IMR-90 (cell line): ENCODE data around the gene PRKCG. TPM values are rescaled to one million over a fixed set of nuclear protein-coding genes. Genes with fewer than 3 reads are reported as not detected.
A peak's percentile ranks its signal among the peaks of the same experiment; 100 is the strongest.

Experiments used
- ATAC-seq: fragments of 200-7000 bp; cut with Tn5 transposase; 2 replicates; pipeline ENCODE4 v1.9.1; 2020; ENCODE audit warnings: low read depth, mild to moderate bottlenecking, moderate library complexity
- BruUV-seq: library from RNA; stranded (reverse); fragments of 400-500 nt; replicated peaks from 2 replicates; lab custom pipeline; 2021; lab: Mats Ljungman, UMichigan
- CTCF ChIA-PET: fragments of 300-600 bp; formaldehyde crosslinking; extraction: SDS; loops from one replicate; lab custom pipeline; 2021; ENCODE audit warnings: antibody characterized with exemption; lab: Yijun Ruan, JAX
- POLR2A ChIA-PET: fragments of 300-600 bp; sonication (Branson Sonifier 250); formaldehyde crosslinking; loops from one replicate; lab custom pipeline; 2022; ENCODE audit warnings: antibody characterized with exemption; ENCODE audit not compliant: unreplicated experiment; lab: Charles Lee
- DNase-seq: peaks from one replicate; pipeline ENCODE4 v3.0.0; 2013
- H2AFZ ChIP-seq: replicated peaks from 2 replicates; pipeline ENCODE3; 2013; ENCODE audit warnings: low read length, mild to moderate bottlenecking; ENCODE audit not compliant: poor library complexity
- H2AK5ac ChIP-seq: 2 replicates; pipeline ENCODE4 v1.6.1; 2013; ENCODE audit warnings: low read depth, low read length, inconsistent platforms
- H2AK9ac ChIP-seq: replicated peaks from 2 replicates; pipeline ENCODE3; 2013; ENCODE audit warnings: mild to moderate bottlenecking, low read depth, low read length, moderate library complexity; ENCODE audit not compliant: poor library complexity
- H2BK120ac ChIP-seq: 2 replicates; pipeline ENCODE4 v1.6.1; 2013; ENCODE audit warnings: low read depth, low read length, inconsistent platforms
- H2BK15ac ChIP-seq: 3 replicates; pipeline ENCODE4 v1.6.1; 2013; ENCODE audit warnings: low read depth, low read length, inconsistent platforms
- H2BK20ac ChIP-seq: 2 replicates; pipeline ENCODE4 v1.6.1; 2013; ENCODE audit warnings: low read depth, mild to moderate bottlenecking, inconsistent platforms, low read length, moderate library complexity
- H2BK5ac ChIP-seq: 2 replicates; pipeline ENCODE4 v1.6.1; 2013; ENCODE audit warnings: mild to moderate bottlenecking, low read depth, low read length, inconsistent platforms; ENCODE audit not compliant: poor library complexity, severe bottlenecking
- H3K14ac ChIP-seq: replicated peaks from 2 replicates; pipeline ENCODE4 v1.6.1; 2013; ENCODE audit warnings: low read depth, low read length, inconsistent platforms
- H3K18ac ChIP-seq: 2 replicates; pipeline ENCODE4 v1.6.1; 2013; ENCODE audit warnings: low read depth, low read length, control low read depth
- H3K23ac ChIP-seq: 2 replicates; pipeline ENCODE4 v1.6.1; 2013; ENCODE audit warnings: low read depth, low read length, inconsistent platforms
- H3K27ac ChIP-seq: 2 replicates; pipeline ENCODE4 v1.5.1; 2013; ENCODE audit warnings: mild to moderate bottlenecking, control low read depth, low read length; ENCODE audit not compliant: insufficient read depth
- H3K27me3 ChIP-seq: 2 replicates; pipeline ENCODE4 v1.6.1; 2013; ENCODE audit warnings: low read length; ENCODE audit not compliant: control insufficient read depth, insufficient read depth
- H3K36me3 ChIP-seq: 2 replicates; pipeline ENCODE4 v1.6.1; 2013; ENCODE audit warnings: low read length, mixed read lengths; ENCODE audit not compliant: control insufficient read depth, insufficient read depth
- H3K4ac ChIP-seq: 2 replicates; pipeline ENCODE4 v1.6.1; 2013; ENCODE audit warnings: low read depth, low read length, inconsistent platforms
- H3K4me1 ChIP-seq: 2 replicates; pipeline ENCODE4 v1.6.1; 2013; ENCODE audit warnings: low read length, mixed read lengths; ENCODE audit not compliant: control insufficient read depth, insufficient read depth
- H3K4me2 ChIP-seq: 2 replicates; pipeline ENCODE4 v1.6.1; 2013; ENCODE audit warnings: low read depth, mild to moderate bottlenecking, control low read depth, low read length, moderate library complexity
- H3K4me3 ChIP-seq: 2 replicates; pipeline ENCODE4 v1.5.1; 2013; ENCODE audit warnings: low read depth, mild to moderate bottlenecking, control low read depth, low read length, moderate library complexity; ENCODE audit not compliant: insufficient read depth
- H3K56ac ChIP-seq: 2 replicates; pipeline ENCODE4 v1.6.1; 2013; ENCODE audit warnings: low read length, inconsistent platforms; ENCODE audit not compliant: insufficient read depth; ENCODE audit errors: extremely low read depth
- H3K79me1 ChIP-seq, 2 experiments: 2 replicates each; pipeline ENCODE4 v1.6.1; 2013; ENCODE audit warnings: low read length in 2 of 2, inconsistent platforms in 1 of 2, low read depth in 1 of 2
- H3K9ac ChIP-seq: 2 replicates; pipeline ENCODE4 v1.6.1; 2013; ENCODE audit warnings: low read depth, low read length, control low read depth
- H3K9me1 ChIP-seq: 2 replicates; pipeline ENCODE4 v1.6.1; 2013; ENCODE audit warnings: low read length, inconsistent platforms; ENCODE audit not compliant: insufficient read depth
- H3K9me3 ChIP-seq: 2 replicates; pipeline ENCODE4 v1.6.1; 2013; ENCODE audit warnings: low read length; ENCODE audit not compliant: control insufficient read depth, insufficient read depth
- H4K20me1 ChIP-seq: 2 replicates; pipeline ENCODE4 v1.6.1; 2013; ENCODE audit warnings: low read length, inconsistent platforms; ENCODE audit not compliant: insufficient read depth
- H4K5ac ChIP-seq: 2 replicates; pipeline ENCODE4 v1.6.1; 2013; ENCODE audit warnings: mild to moderate bottlenecking, low read depth, low read length, control low read depth
- H4K8ac ChIP-seq, 2 experiments: 2 replicates each; pipeline ENCODE4 v1.6.1; 2013; ENCODE audit warnings: low read depth in 2 of 2, low read length in 2 of 2, control low read depth in 1 of 2, inconsistent platforms in 1 of 2
- H4K91ac ChIP-seq: 2 replicates; pipeline ENCODE4 v1.6.1; 2013; ENCODE audit warnings: low read depth, low read length, inconsistent platforms; ENCODE audit not compliant: insufficient read depth
- BHLHE40 ChIP-seq: fragments of 150-350 bp; IDR thresholded peaks from 2 replicates; pipeline ENCODE4 v1.6.1; 2016; ENCODE audit warnings: mild to moderate bottlenecking, low read depth, low read length
- CHD1 ChIP-seq: IDR thresholded peaks from 2 replicates; pipeline ENCODE4 v1.6.1; 2012; ENCODE audit warnings: low read depth, low read length, improper control_type of control experiment
- CTCF ChIP-seq: conservative IDR thresholded peaks from 2 replicates; pipeline ENCODE4 v1.5.1; 2012; ENCODE audit warnings: mild to moderate bottlenecking, low read depth, low read length, improper control_type of control experiment
- ELK1 ChIP-seq: fragments of 150-350 bp; IDR thresholded peaks from 2 replicates; pipeline ENCODE4 v1.6.1; 2016; ENCODE audit warnings: low read depth, mild to moderate bottlenecking, low read length, moderate library complexity, borderline replicate concordance
- MAZ ChIP-seq: IDR thresholded peaks from 2 replicates; pipeline ENCODE4 v1.6.1; 2012; ENCODE audit warnings: low read depth, mild to moderate bottlenecking, low read length, improper control_type of control experiment, moderate library complexity, borderline replicate concordance
- MXI1 ChIP-seq: IDR thresholded peaks from 2 replicates; pipeline ENCODE4 v1.6.1; 2012; ENCODE audit warnings: low read depth, mild to moderate bottlenecking, low read length, moderate library complexity, borderline replicate concordance
- NFE2L2 ChIP-seq: fragments of 150-350 bp; IDR thresholded peaks from 2 replicates; pipeline ENCODE4 v1.6.1; 2016; ENCODE audit warnings: low read depth, mild to moderate bottlenecking, low read length
- POLR2A ChIP-seq: IDR thresholded peaks from 2 replicates; pipeline ENCODE4 v1.6.1; 2012; ENCODE audit warnings: mild to moderate bottlenecking, low read depth, low read length
- RAD21 ChIP-seq: IDR thresholded peaks from 2 replicates; pipeline ENCODE4 v1.6.1; 2012; ENCODE audit warnings: low read length, improper control_type of control experiment
- RCOR1 ChIP-seq: IDR thresholded peaks from 2 replicates; pipeline ENCODE4 v1.6.1; 2012; ENCODE audit warnings: mild to moderate bottlenecking, low read length, improper control_type of control experiment; ENCODE audit not compliant: insufficient replicate concordance
- SMC3 ChIP-seq: fragments of 150-350 bp; IDR thresholded peaks from 2 replicates; pipeline ENCODE4 v1.6.1; 2016; ENCODE audit warnings: low read depth, mild to moderate bottlenecking, antibody characterized with exemption, low read length, moderate library complexity
- USF2 ChIP-seq: fragments of 150-350 bp; IDR thresholded peaks from 2 replicates; pipeline ENCODE4 v1.6.1; 2017; ENCODE audit warnings: mild to moderate bottlenecking, antibody characterized with exemption, low read length, low read depth
- WGBS, 2 experiments: methylation state at CpG; one replicate each; pipeline versions ENCODE4 v1.1.5 to v1.1.7; 2013; ENCODE audit warnings: missing lambda C conversion rate in 2 of 2; ENCODE audit not compliant: insufficient read length in 1 of 2; ENCODE audit errors: extremely low coverage in 2 of 2; 5-methylcytosine and 5-hydroxymethylcytosine counted together
- dilution Hi-C: fragments of 300-500 bp; cut with HindIII; formaldehyde crosslinking; loops from one replicate; pipeline ENCODE4 v1.14.3; 2018; ENCODE audit warnings: low sequenced_read_pairs; ENCODE audit not compliant: unreplicated experiment
- in situ Hi-C: fragments of 300-500 bp; cut with MboI; formaldehyde crosslinking; loops from 3 replicates; pipeline ENCODE4 v1.14.3; 2019; ENCODE audit warnings: low sequenced_read_pairs, inconsistent platforms, mixed read lengths
- intact Hi-C: fragments of 100-400 bp; cut with micrococcal nuclease; formaldehyde crosslinking; loops from 2 replicates; pipeline ENCODE4 v1.10.0; 2022
- polyA plus RNA-seq, 3 experiments: library from polyadenylated mRNA; depleted of rRNA; stranded (reverse); fragments of >200 nt; gene quantifications; 2 replicates each; pipeline ENCODE4 v1.2.3, GENCODE V29; 2012; ENCODE audit warnings: low replicate concordance in 1 of 3
- total RNA-seq: library from RNA; depleted of rRNA; stranded (reverse); fragments of >200 nt; gene quantifications from 2 replicates; pipeline ENCODE4 v1.2.3, GENCODE V29; 2012

Gene PRKCG
- total and polyA plus RNA-seq, 2 of the 4 experiments (the other 2 are of a cell fraction), result not detected

GRCh38 chr19:53909471-53910169, 27.6 kb downstream of the PRKCG start:
- 0 out of 2 replicates have a peak overlapping the region, but pooled peaks have one; percentile 16 for H3K23ac ChIP-seq
- peak overlapping the region; percentile 61 for H3K4me3 ChIP-seq
- H3K56ac ChIP-seq, result no peak overlapping the region
- H3K18ac ChIP-seq, result no peak overlapping the region
- H3K4me1 ChIP-seq, result peaks cover 5% of the 10 kb centered on the region; the same call in 1 of the 2 replicates
- DNase-seq, result no peak
- 0 out of 2 replicates have a peak overlapping the region, but pooled peaks have one; percentile 59 for H3K9ac ChIP-seq
- H3K27ac ChIP-seq, result no peak overlapping the region; the same call in 1 of the 2 replicates
- H3K14ac ChIP-seq, result no peak overlapping the region
- H3K9me3 ChIP-seq, result no peaks in the 10 kb centered on the region
- no TSS peak for BruUV-seq
- H2AFZ ChIP-seq, result peak overlapping the region; percentile 79
- CTCF ChIA-PET, result no interaction called here
- H4K91ac ChIP-seq, result no peak overlapping the region
- no peak overlapping the region for H2BK5ac ChIP-seq
- H4K8ac ChIP-seq, result no peak overlapping the region
- H4K5ac ChIP-seq, result no peak overlapping the region
- H4K20me1 ChIP-seq, result no peaks in the 10 kb centered on the region
- no peaks in the 10 kb centered on the region for H3K79me1 ChIP-seq
- in situ Hi-C loops (no loop called here), dilution Hi-C loops (no loop called here), intact Hi-C loops (no loop called here)
- H2AK9ac ChIP-seq, result no peak overlapping the region
- no peaks in the 10 kb centered on the region for H3K9me1 ChIP-seq
- no peak overlapping the region for H2AK5ac ChIP-seq
- H2BK20ac ChIP-seq, result no peak overlapping the region
- no peak overlapping the region for H2BK120ac ChIP-seq
- H2BK15ac ChIP-seq, result no peak overlapping the region
- H3K4me2 ChIP-seq, result peak overlapping the region; percentile 76
- WGBS, 2 experiments, result 3% methylated on average over 28 of the region's 47 CpGs; no CpG with 5 or more reads in 1 of the 2 experiments
- peaks cover 31% of the 10 kb centered on the region for H3K27me3 ChIP-seq
- H3K4ac ChIP-seq, result no peak overlapping the region
- POLR2A ChIA-PET, result no interaction called here
- TF ChIP-seq POLR2A, result no peak
- no peak for TF ChIP-seq NFE2L2
- no peak for TF ChIP-seq MAZ
- TF ChIP-seq ELK1, result no peak
- TF ChIP-seq RCOR1, result no peak
- TF ChIP-seq SMC3, result no peak
- no peak for TF ChIP-seq CTCF
- TF ChIP-seq MXI1, result no peak
- TF ChIP-seq BHLHE40, result no peak
- no peak for TF ChIP-seq USF2
- TF ChIP-seq RAD21, result no peak
- no peak for TF ChIP-seq CHD1
- no peaks in the 10 kb centered on the region for H3K36me3 ChIP-seq
- ATAC-seq, result peak; percentile 22
